WTC11 (cell line): ENCODE results near the gene BORCS5. TPM values are rescaled to one million over a fixed set of nuclear protein-coding genes. Genes with fewer than 3 reads are reported as not detected.

Source experiments
- ATAC-seq: fragments of 200-7000 bp; cut with Tn5 transposase; 2 replicates; pipeline ENCODE4 v1.10.0; 2021; ENCODE audit warnings: mild to moderate bottlenecking, moderate library complexity
- CTCF ChIA-PET: fragments of 300-600 bp; sonication (Branson Sonifier 250); formaldehyde crosslinking; loops from one replicate; lab custom pipeline; 2021; ENCODE audit warnings: antibody characterized with exemption; lab: Charles Lee
- POLR2A ChIA-PET: fragments of 350-600 bp; sonication (Branson Sonifier 250); formaldehyde crosslinking; loops from one replicate; lab custom pipeline; 2021; ENCODE audit warnings: antibody characterized with exemption; lab: Charles Lee
- DNase-seq: peaks from one replicate; pipeline ENCODE4 v3.0.0; 2021; ENCODE audit warnings: low spot score
- H3K27ac Mint-ChIP-seq: 2 replicates; pipeline ENCODE4 v1.8.0; 2021; ENCODE audit warnings: mixed read lengths
- H3K27me3 Mint-ChIP-seq: 2 replicates; pipeline ENCODE4 v1.8.0; 2021; ENCODE audit warnings: low read depth, mild to moderate bottlenecking, moderate library complexity, mixed read lengths
- H3K36me3 Mint-ChIP-seq: 2 replicates; pipeline ENCODE4 v1.8.0; 2021; ENCODE audit warnings: mixed read lengths
- H3K4me1 Mint-ChIP-seq: 2 replicates; pipeline ENCODE4 v1.8.0; 2022; ENCODE audit warnings: mixed read lengths
- H3K4me3 Mint-ChIP-seq: 2 replicates; pipeline ENCODE4 v1.8.0; 2021; ENCODE audit warnings: mild to moderate bottlenecking, moderate library complexity, mixed read lengths
- H3K9me3 Mint-ChIP-seq: 2 replicates; pipeline ENCODE4 v1.8.0; 2021; ENCODE audit warnings: mixed read lengths
- AR ChIP-seq: fragments of 250-450 bp; sonication (Bioruptor Pico); IDR thresholded peaks from 2 replicates; pipeline ENCODE4 v1.9.0; 2021; ENCODE audit warnings: mild to moderate bottlenecking
- ATF3 ChIP-seq: sonication (generic); formaldehyde crosslinking; conservative IDR thresholded peaks from 2 replicates; pipeline ENCODE4 v1.8.1; 2022; ENCODE audit warnings: mild to moderate bottlenecking, missing genetic modification reagents
- ATF6 ChIP-seq: sonication (generic); formaldehyde crosslinking; IDR thresholded peaks from 2 replicates; pipeline ENCODE4 v1.8.1; 2023; ENCODE audit warnings: mild to moderate bottlenecking, missing genetic modification reagents
- PRDM15 ChIP-seq: sonication (generic); formaldehyde crosslinking; IDR thresholded peaks from 2 replicates; pipeline ENCODE4 v1.8.0; 2022; ENCODE audit warnings: missing genetic modification reagents
- TCF7 ChIP-seq: sonication (generic); formaldehyde crosslinking; IDR thresholded peaks from 2 replicates; pipeline ENCODE4 v1.8.0; 2022; ENCODE audit warnings: mild to moderate bottlenecking, low read depth, missing genetic modification reagents, moderate library complexity
- USF2 ChIP-seq: sonication (generic); formaldehyde crosslinking; IDR thresholded peaks from 2 replicates; pipeline ENCODE4 v1.8.1; 2023; ENCODE audit warnings: mild to moderate bottlenecking, missing genetic modification reagents, moderate library complexity
- ZNF121 ChIP-seq: sonication (generic); formaldehyde crosslinking; IDR thresholded peaks from 2 replicates; pipeline ENCODE4 v1.8.0; 2023; ENCODE audit warnings: missing genetic modification reagents
- total RNA-seq: library from RNA; stranded (reverse); gene quantifications from 3 replicates; pipeline ENCODE4 v1.2.3, GENCODE V29; 2021
- TF ChIP-seq, protein P1 (sequence below): sonication (generic); formaldehyde crosslinking; IDR thresholded peaks from 2 replicates; pipeline ENCODE4 v1.8.1; 2023; ENCODE audit warnings: mild to moderate bottlenecking, missing genetic modification reagents, borderline replicate concordance

BORCS5 gene
- total RNA-seq, 1 experiment from 2014 or later: 16.4 TPM

DNA sequence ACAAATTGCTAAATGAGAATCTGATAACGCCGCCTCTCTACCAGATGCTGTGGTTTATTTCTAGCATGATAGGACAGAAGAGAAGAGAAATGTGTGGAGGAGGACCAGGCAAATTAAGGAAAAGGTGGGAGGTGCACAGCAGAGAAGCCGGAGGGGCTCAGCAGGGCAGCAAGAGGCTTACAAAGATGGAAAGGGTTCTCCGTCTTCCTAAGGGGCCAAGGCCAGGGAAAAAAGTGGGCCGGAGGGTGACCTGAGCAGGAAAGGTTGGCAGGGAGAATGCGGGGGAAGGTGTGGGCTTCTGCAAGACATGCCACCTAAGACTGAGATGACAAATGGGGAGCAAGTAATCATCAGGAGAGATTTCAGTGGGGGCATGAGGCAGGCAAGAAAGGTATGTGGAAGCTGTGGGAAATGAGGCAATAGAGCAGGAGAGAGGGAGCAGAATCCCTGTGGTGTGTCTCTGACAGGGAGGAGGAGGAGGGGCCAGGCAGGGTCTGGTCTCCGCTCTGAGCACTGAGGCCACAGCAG, 25.6 kb upstream of the BORCS5 start (continued):
- TF ChIP-seq, protein P1, sequence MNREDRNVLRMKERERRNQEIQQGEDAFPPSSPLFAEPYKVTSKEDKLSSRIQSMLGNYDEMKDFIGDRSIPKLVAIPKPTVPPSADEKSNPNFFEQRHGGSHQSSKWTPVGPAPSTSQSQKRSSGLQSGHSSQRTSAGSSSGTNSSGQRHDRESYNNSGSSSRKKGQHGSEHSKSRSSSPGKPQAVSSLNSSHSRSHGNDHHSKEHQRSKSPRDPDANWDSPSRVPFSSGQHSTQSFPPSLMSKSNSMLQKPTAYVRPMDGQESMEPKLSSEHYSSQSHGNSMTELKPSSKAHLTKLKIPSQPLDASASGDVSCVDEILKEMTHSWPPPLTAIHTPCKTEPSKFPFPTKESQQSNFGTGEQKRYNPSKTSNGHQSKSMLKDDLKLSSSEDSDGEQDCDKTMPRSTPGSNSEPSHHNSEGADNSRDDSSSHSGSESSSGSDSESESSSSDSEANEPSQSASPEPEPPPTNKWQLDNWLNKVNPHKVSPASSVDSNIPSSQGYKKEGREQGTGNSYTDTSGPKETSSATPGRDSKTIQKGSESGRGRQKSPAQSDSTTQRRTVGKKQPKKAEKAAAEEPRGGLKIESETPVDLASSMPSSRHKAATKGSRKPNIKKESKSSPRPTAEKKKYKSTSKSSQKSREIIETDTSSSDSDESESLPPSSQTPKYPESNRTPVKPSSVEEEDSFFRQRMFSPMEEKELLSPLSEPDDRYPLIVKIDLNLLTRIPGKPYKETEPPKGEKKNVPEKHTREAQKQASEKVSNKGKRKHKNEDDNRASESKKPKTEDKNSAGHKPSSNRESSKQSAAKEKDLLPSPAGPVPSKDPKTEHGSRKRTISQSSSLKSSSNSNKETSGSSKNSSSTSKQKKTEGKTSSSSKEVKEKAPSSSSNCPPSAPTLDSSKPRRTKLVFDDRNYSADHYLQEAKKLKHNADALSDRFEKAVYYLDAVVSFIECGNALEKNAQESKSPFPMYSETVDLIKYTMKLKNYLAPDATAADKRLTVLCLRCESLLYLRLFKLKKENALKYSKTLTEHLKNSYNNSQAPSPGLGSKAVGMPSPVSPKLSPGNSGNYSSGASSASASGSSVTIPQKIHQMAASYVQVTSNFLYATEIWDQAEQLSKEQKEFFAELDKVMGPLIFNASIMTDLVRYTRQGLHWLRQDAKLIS: no peak
- TF ChIP-seq, all 79 proteins: peak for 0

GRCh38 chr12:12331896-12332295, 25.0 kb upstream of the BORCS5 start:
- DNase-seq (no peak), ATAC-seq (no peak)
- Mint-ChIP-seq H3K4me1 (peaks cover 31% of the 10 kb centered on the region), H3K9me3 (no peaks in the 10 kb centered on the region), H3K36me3 (no peaks in the 10 kb centered on the region), H3K27ac (peak overlapping the region; percentile 60), H3K4me3 (no peak overlapping the region), H3K27me3 (no peaks in the 10 kb centered on the region; the same call in 1 of the 2 replicates)
- ChIA-PET POLR2A (interaction anchor here (0.9 kb wide), 1 partner anchor 12 kb away, joined by 3 read pairs; no protein-coding TSS in a partner anchor), CTCF (interaction anchor here (0.8 to 1.3 kb wide), 2 partner anchors 12 to 299 kb away, joined by 3 to 5 read pairs; no protein-coding TSS in a partner anchor)
- no peak for TF ChIP-seq ATF3
- no peak for TF ChIP-seq TCF7 (CRISPR knock-in tag)
- TF ChIP-seq USF2 (CRISPR knock-in tag): no peak
- no peak for TF ChIP-seq ATF6
- TF ChIP-seq ZNF121 (CRISPR knock-in tag): no peak
- TF ChIP-seq PRDM15 (CRISPR knock-in tag): no peak
- no peak for TF ChIP-seq AR (CRISPR knock-in tag)
- TF ChIP-seq, protein P1: no peak
